Mesodermal cell (in vitro differentiated cells): ENCODE measurements around the gene DAND5. TPM values are rescaled to one million over a fixed set of nuclear protein-coding genes. Genes with fewer than 3 reads are reported as not detected.

Source experiments
- H3K27ac ChIP-seq: 2 replicates; pipeline ENCODE4 v1.7.0; 2013; ENCODE audit warnings: mild to moderate bottlenecking, low read depth, low read length, moderate library complexity; ENCODE audit not compliant: severe bottlenecking
- H3K36me3 ChIP-seq: 2 replicates; pipeline ENCODE4 v1.7.1; 2013; ENCODE audit warnings: mild to moderate bottlenecking, low read length, moderate library complexity; ENCODE audit not compliant: control insufficient read depth, insufficient read depth
- H3K4me1 ChIP-seq: one replicate; pipeline ENCODE4 v1.7.1; 2013; ENCODE audit warnings: mild to moderate bottlenecking, low read length; ENCODE audit not compliant: insufficient read depth, control insufficient read depth, poor library complexity, severe bottlenecking
- H3K4me3 ChIP-seq: 2 replicates; pipeline ENCODE4 v1.7.0; 2013; ENCODE audit warnings: low read length, control low read depth, mild to moderate bottlenecking; ENCODE audit not compliant: insufficient read depth, poor library complexity, severe bottlenecking; ENCODE audit errors: extremely low read depth
- H3K9me3 ChIP-seq: 2 replicates; pipeline ENCODE4 v1.7.1; 2013; ENCODE audit warnings: mild to moderate bottlenecking, low read length, moderate library complexity; ENCODE audit not compliant: control insufficient read depth
- WGBS, 2 experiments: methylation state at CpG; one replicate each; pipeline ENCODE4 v1.1.5; 2013; ENCODE audit warnings: missing lambda C conversion rate in 2 of 2; ENCODE audit not compliant: insufficient coverage in 2 of 2; 5-methylcytosine and 5-hydroxymethylcytosine counted together
- polyA plus RNA-seq, 2 experiments: library from polyadenylated mRNA; stranded (reverse); fragments of 50-300 nt; gene quantifications; one replicate each; pipeline ENCODE4 v1.2.3, GENCODE V29; 2013

The DAND5 gene, protein sequence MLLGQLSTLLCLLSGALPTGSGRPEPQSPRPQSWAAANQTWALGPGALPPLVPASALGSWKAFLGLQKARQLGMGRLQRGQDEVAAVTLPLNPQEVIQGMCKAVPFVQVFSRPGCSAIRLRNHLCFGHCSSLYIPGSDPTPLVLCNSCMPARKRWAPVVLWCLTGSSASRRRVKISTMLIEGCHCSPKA
- not detected for polyA plus RNA-seq (2013, experiment 1 of 2)
- not detected for polyA plus RNA-seq (2013, experiment 2 of 2)

DNA sequence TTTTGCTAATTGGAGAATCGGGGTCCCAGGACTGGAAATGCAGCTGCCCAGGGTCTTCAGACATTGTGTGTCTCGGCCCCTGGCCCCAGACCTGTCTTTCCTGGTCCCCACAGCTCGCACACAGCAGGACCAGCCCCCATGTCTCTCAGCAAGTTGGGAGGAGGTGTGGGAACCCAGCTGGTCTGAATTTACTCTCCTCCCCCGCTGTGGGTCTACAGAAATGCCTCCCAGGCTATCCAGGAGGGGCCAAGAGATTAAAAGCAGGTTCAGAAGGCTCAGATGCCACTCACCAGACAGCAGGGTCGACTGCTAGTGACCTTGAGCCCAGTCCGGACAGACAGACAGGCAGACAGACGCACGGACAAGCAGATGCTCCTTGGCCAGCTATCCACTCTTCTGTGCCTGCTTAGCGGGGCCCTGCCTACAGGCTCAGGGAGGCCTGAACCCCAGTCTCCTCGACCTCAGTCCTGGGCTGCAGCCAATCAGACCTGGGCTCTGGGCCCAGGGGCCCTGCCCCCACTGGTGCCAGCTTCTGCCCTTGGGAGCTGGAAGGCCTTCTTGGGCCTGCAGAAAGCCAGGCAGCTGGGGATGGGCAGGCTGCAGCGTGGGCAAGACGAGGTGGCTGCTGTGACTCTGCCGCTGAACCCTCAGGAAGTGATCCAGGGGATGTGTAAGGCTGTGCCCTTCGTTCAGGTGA lies at the start of gene DAND5:
Gene DAND5 (plus strand): TSS at position 285 of the 697 bp plus-strand sequence. CDS start 85 bp downstream, at position 370.
- 71 to 76% methylated on average over 13 to 14 of the region's 14 CpGs for WGBS, 2 experiments
- Histone ChIP-seq H3K4me1 (peaks cover 6% of the 10 kb centered on the region), H3K27ac (no peak within 1 kb of the TSS), H3K4me3 (no peak within 1 kb of the TSS), H3K36me3 (no peaks in the 10 kb centered on the region), H3K9me3 (no peaks in the 10 kb centered on the region)

DNA sequence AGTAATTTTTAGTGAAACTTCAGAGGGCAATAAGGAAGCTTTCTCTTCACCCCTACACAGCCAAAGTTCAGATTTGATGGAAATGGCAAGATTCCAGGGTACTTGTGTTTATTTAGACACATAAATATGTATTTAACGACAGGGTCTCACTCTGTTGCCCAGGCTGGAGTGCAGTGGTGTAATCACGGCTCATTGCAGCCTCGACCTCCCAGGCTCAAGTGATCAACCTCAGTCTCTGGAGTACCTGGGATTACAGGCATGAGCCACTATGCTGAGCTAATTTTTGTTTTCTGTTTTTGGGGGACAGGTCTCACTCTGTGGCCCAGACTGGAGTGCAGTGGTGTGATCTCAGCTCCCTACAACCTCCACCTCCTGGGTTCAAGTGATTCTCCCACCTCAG lies 48.3 kb upstream of the DAND5 start:
- Histone ChIP-seq H3K4me1 (no peaks in the 10 kb centered on the region), H3K36me3 (peaks cover 33% of the 10 kb centered on the region), H3K27ac (no peak overlapping the region), H3K4me3 (no peak overlapping the region), H3K9me3 (no peaks in the 10 kb centered on the region)
- WGBS, 2 experiments: 95 to 97% methylated on average over 3 of the region's 3 CpGs

DNA sequence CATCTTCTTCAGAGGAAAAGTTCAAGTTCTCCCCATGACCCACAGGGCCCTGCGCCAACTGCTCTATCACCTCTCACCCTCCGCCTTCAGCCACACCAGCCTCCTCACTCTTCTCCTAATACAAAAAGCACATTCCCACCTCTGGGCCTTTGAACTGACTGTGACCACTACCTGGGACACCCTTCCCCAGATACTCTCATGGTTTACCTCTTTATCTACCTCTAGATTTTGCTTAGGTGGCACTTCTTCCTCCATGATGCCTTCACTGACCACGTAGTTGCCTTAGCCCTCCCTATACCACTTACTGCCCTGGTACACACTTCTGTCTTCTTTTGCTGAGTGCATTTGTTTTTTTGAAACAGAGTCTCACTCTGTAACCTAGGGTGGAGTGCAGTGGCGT lies 46.4 kb upstream of the DAND5 start:
- peaks cover 47% of the 10 kb centered on the region for H3K36me3 ChIP-seq
- no peak overlapping the region for H3K4me3 ChIP-seq
- H3K27ac ChIP-seq: no peak overlapping the region
- WGBS, 2 experiments: 93 to 100% methylated on average over 3 to 4 of the region's 4 CpGs
- no peaks in the 10 kb centered on the region for H3K9me3 ChIP-seq
- H3K4me1 ChIP-seq: no peaks in the 10 kb centered on the region

DNA sequence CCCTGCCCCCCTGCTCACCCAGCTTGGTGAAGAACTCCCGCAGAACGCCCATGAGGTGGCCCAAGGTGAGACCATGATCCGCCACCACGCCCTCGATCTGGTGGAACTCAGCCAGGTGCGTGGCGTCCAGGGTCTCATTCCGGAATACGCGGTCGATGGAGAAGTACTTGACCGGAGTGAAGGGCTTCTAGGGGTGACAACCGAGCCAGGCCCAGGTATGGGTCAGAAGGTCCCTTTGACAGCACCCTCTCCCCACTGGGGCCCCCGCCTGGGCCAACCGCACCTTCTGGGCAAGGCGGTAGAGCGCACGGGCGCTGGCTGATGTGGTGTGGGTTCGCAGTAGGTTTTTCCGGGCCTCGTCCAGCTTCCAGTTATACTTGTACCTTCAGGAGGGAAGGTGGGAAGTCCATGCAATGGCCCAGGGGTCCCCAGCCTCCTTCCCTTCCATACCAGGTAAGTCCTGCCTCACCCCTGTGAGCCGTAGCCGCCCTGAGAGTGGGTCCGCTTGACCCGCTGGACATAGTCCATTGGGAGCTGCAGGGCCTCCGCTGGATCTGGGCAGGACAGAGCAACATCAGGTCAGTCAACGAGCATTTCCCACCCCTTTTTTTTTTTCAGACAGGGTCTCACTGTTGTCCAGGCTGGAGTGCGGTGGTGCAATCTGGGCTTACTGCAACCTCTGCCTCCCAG lies 44.6 kb upstream of the DAND5 start:
- Histone ChIP-seq H3K27ac (no peak overlapping the region), H3K4me3 (no peak overlapping the region), H3K36me3 (peaks cover 65% of the 10 kb centered on the region), H3K9me3 (no peaks in the 10 kb centered on the region), H3K4me1 (no peaks in the 10 kb centered on the region)
- WGBS, 2 experiments: 93 to 99% methylated on average over 19 to 29 of the region's 29 CpGs

DNA sequence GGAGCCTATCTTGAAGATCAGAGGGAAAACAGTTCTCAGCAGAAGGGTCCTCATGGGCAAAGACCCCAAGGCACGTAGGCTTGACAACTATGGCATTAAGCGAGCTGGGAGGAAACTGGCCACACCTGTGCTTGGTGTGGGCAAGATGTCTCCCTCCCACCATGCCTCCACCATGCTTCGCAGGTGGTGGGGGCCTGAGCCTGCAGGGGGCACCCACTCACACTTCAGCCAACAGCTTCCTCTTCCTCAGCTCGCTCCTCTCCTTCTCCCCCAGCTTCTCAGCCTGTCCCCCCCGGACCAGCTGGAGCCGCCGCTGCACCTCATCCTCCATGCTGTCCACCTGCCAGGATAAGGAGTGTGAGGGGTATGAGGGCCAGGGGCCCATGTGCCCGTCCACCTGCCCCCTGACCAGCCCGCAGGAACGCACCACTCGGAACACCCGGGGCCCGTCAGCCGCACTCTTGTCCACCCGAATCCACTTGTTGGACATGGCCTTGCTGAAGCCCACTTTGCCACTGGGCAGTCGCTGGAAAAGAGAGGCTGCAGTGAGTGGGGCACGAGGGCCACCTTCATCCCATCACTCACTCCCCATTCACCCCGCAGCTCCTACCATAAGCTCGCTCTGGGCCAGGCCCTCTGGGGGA lies 39.3 kb upstream of the DAND5 start:
- WGBS, 2 experiments: 97 to 98% methylated on average over 13 to 15 of the region's 19 CpGs
- H3K9me3 ChIP-seq: no peaks in the 10 kb centered on the region
- no peaks in the 10 kb centered on the region for H3K4me1 ChIP-seq
- peaks cover 58% of the 10 kb centered on the region for H3K36me3 ChIP-seq
- no peak overlapping the region for H3K27ac ChIP-seq
- no peak overlapping the region for H3K4me3 ChIP-seq

DNA sequence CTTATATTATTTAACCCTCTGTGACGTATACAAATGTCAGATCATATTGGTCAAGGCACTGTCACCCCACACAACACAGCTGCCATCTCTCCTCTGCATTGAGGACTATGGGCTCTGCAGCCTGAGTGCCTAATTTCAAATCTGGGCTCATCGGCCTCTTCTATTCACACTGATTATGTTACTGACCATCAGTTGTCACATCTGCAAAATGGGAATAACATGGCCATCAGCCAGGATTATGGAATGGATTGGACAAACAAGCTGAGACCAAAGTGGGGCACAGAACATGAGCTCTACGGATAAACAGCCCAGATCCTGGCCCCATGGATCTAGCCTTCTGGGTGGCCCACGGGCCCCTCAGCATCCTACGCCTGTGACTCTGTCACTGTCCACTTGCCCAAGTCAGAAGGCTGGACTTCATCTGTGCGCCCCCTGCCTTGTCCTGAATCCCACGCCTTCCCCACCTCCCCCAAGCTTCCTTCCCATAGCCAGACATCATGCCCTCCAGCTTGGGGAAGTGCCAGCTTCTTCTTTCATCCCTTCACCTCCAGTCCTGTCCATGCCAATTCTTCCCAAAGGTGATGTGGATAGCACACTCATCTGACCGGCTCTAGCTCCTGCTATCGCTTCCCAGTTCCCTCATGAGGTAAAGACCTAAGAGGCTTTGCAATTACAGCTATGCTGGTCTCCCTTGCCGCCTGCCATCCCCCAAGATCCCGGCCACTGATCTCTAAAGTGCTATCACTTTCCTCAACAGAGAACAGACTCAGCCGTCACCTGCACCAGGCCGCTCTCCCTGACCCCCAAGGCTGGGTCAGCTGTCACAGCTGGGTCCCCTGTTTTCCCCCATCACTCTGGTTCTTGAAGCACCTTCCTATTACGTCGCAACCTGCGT lies 36.7 kb upstream of the DAND5 start:
- peaks cover 40% of the 10 kb centered on the region for H3K36me3 ChIP-seq
- H3K4me1 ChIP-seq: peaks cover 6% of the 10 kb centered on the region
- H3K9me3 ChIP-seq: no peaks in the 10 kb centered on the region
- peak overlapping the region; percentile 94 for H3K4me3 ChIP-seq
- 31 to 38% methylated on average over 14 to 16 of the region's 16 CpGs for WGBS, 2 experiments
- no peak overlapping the region for H3K27ac ChIP-seq

DNA sequence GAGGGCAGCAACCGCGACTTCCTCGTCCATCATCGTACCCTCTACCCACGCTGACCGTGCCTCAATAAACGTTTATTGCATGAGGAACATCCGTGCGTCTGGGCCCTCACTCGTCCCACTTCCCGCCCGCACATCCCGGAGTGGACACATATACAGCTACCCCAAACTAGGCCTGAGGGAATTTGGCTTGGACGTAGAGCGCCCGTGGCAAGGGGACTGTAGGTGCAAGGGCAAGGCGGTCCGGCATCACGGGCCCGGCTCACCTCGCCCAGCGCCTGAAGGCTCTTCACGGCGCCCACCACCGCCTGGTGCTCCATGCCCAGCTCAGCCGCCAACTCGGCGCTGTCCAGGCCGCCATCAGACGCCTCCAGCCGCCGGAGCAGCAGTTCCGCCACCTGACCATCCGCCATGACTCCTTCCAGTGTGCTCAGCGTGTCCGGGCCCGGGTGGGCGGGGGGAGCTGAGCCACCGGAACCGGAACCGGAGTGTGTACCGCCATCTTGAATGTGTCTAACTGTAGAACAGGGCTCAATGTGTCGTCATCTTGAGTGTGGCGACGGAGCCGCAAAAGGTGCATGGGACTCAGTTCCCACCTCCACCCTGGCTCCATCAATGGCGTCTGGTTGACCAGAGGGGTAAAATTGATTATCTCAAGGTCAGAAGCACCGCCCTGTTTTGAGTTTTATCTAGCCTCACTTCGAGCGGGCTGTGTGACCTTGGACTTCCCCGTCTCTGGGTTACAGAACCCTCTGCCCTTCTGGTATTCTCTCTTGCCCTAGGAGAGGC lies 35.9 kb upstream of the DAND5 start, which contains the start of gene FARSA:
Gene FARSA (minus strand): TSS at position 425 of the 786 bp plus-strand sequence. CDS start 15 bp downstream, at position 410.
- peaks cover 34% of the 10 kb centered on the region for H3K36me3 ChIP-seq
- 0 to 7% methylated on average over 43 to 48 of the region's 51 CpGs for WGBS, 2 experiments
- no peaks in the 10 kb centered on the region for H3K9me3 ChIP-seq
- H3K27ac ChIP-seq: peak within 1 kb of the TSS; percentile 47
- H3K4me1 ChIP-seq: peaks cover 6% of the 10 kb centered on the region
- H3K4me3 ChIP-seq: peak within 1 kb of the TSS; percentile 94

DNA sequence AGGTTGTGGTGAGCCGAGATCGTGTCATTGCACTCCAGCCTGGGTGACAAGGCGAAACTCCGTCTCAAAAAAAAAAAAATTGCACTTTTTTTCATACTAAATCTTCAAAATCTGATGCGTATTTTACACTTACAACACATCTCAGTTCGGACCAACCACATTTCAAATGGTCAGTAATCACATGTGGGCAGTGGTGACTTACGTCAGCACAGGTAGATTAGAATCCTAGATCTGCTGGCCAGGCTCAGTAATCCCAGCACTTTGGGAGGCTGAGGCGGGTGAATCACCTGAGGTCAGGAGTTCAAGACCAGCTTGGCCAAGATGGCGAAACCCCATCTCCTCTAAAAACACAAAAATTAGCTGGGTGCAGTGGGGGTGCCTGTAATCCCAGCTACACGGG lies 34.3 kb upstream of the DAND5 start:
- WGBS, 2 experiments: 96 to 98% methylated on average over 7 to 9 of the region's 10 CpGs
- Histone ChIP-seq H3K27ac (no peak overlapping the region), H3K36me3 (peaks cover 31% of the 10 kb centered on the region), H3K9me3 (no peaks in the 10 kb centered on the region), H3K4me1 (peaks cover 10% of the 10 kb centered on the region), H3K4me3 (no peak overlapping the region)

DNA sequence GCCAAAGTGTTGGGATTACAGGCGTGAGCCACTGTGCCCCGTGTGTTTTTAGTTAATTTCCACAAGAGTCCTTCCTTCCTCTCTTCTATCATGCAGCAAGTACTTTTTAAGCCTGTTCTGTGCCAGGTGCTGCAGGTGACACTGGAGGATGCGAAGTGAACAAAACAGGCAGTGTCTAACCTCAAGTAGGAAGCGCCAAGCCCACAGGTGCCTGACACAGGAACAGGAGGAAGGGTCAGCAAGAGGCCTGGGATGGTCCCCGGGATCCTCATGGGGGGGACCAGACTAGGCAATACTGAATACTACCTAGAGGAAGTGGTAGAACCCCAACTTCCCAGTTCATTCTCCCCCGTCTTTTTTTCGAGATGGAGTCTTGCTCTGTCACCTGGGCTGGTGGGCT lies 32.8 kb upstream of the DAND5 start:
- Histone ChIP-seq H3K9me3 (no peaks in the 10 kb centered on the region), H3K4me3 (no peak overlapping the region), H3K4me1 (peaks cover 14% of the 10 kb centered on the region), H3K27ac (no peak overlapping the region), H3K36me3 (peaks cover 31% of the 10 kb centered on the region)
- 91 to 95% methylated on average over 5 to 7 of the region's 7 CpGs for WGBS, 2 experiments
